ENCODE results near the gene GLIS1. TPM values are rescaled to one million over a fixed set of nuclear protein-coding genes. Genes with fewer than 3 reads are reported as not detected.

GLIS1 gene
- total RNA-seq, 1 experiment from 2014 or later = 1.7 TPM

GRCh38 chr1:53702341-53702740 lies 36.6 kb downstream of the GLIS1 start:
- Histone ChIP-seq H3F3A (ENCODE audit: low read length, unreplicated experiment) (no peaks in the 10 kb centered on the region), H3K4me2 (ENCODE audit: low read length) (no peak overlapping the region), H3K27ac (ENCODE audit: low read length) (no peak overlapping the region), H3K9me2 (replicated peaks; ENCODE audit: low read length) (no peaks in the 10 kb centered on the region), H3K9ac (ENCODE audit: low read length) (no peak overlapping the region), H2AFZ (ENCODE audit: low read length) (no peak overlapping the region), H3K27me3 (ENCODE audit: low read length) (no peaks in the 10 kb centered on the region), H3K9me3 (ENCODE audit: low read length) (no peaks in the 10 kb centered on the region), H3K36me3 (ENCODE audit: low read depth, low read length) (no peaks in the 10 kb centered on the region), H3K79me2 (ENCODE audit: low read length) (no peaks in the 10 kb centered on the region), H4K20me1 (ENCODE audit: low read length) (no peaks in the 10 kb centered on the region), H3K4me1 (ENCODE audit: insufficient read depth, low read length) (peaks cover 9% of the 10 kb centered on the region; the same call in 1 of the 2 replicates), H3K4me3 (ENCODE audit: low read length) (no peak overlapping the region)
- POLR2A ChIA-PET (ENCODE audit: unreplicated experiment) = no interaction called here
- no peak for TF ChIP-seq EZH2phosphoT487 (IDR thresholded peaks at IDR 0.05; ENCODE audit: borderline replicate concordance, low read length)
- no peak for TF ChIP-seq EZH2 (IDR thresholded peaks at IDR 0.05; ENCODE audit: low read length, unreplicated experiment)
- TF ChIP-seq CTCF (conservative IDR thresholded peaks at IDR 0.05; ENCODE audit: low read depth, low read length) = no peak
- DNase-seq (no peak), ATAC-seq (no peak)
- CTCF ChIA-PET = no interaction called here
- intact Hi-C loops (cut with micrococcal nuclease) = no loop called here
- BruUV-seq (replicated peaks) = no TSS peak

GRCh38 chr1:53700776-53701175 lies 38.2 kb downstream of the GLIS1 start:
- no peaks in the 10 kb centered on the region for H3K27me3 ChIP-seq (ENCODE audit: low read length)
- no peaks in the 10 kb centered on the region for H3F3A ChIP-seq (ENCODE audit: low read length, unreplicated experiment)
- TF ChIP-seq CTCF (conservative IDR thresholded peaks at IDR 0.05; ENCODE audit: low read depth, low read length) (no peak), EZH2phosphoT487 (IDR thresholded peaks at IDR 0.05; ENCODE audit: borderline replicate concordance, low read length) (no peak), EZH2 (IDR thresholded peaks at IDR 0.05; ENCODE audit: low read length, unreplicated experiment) (no peak)
- no peak overlapping the region for H3K4me2 ChIP-seq (ENCODE audit: low read length)
- no peaks in the 10 kb centered on the region for H3K9me2 ChIP-seq (replicated peaks; ENCODE audit: low read length)
- no peaks in the 10 kb centered on the region for H3K9me3 ChIP-seq (ENCODE audit: low read length)
- H3K79me2 ChIP-seq (ENCODE audit: low read length) = no peaks in the 10 kb centered on the region
- H4K20me1 ChIP-seq (ENCODE audit: low read length) = no peaks in the 10 kb centered on the region
- no TSS peak for BruUV-seq (replicated peaks)
- H3K4me1 ChIP-seq (ENCODE audit: insufficient read depth, low read length) = peaks cover 9% of the 10 kb centered on the region; the same call in 1 of the 2 replicates
- no peak overlapping the region for H2AFZ ChIP-seq (ENCODE audit: low read length)
- H3K36me3 ChIP-seq (ENCODE audit: low read depth, low read length) = no peaks in the 10 kb centered on the region
- H3K4me3 ChIP-seq (ENCODE audit: low read length) = no peak overlapping the region
- ChIA-PET CTCF (no interaction called here), POLR2A (ENCODE audit: unreplicated experiment) (no interaction called here)
- intact Hi-C loops (cut with micrococcal nuclease) = no loop called here
- H3K27ac ChIP-seq (ENCODE audit: low read length) = no peak overlapping the region
- H3K9ac ChIP-seq (ENCODE audit: low read length) = no peak overlapping the region
- DNase-seq (no peak), ATAC-seq (no peak)

GRCh38 chr1:53699981-53700380 lies 39.0 kb downstream of the GLIS1 start:
- POLR2A ChIA-PET (ENCODE audit: unreplicated experiment) = no interaction called here

More at GRCh38 chr1:53699981-53700380, 39.0 kb downstream of the GLIS1 start:
- H4K20me1 ChIP-seq (ENCODE audit: low read length) = no peaks in the 10 kb centered on the region
- H3K27me3 ChIP-seq (ENCODE audit: low read length) = no peaks in the 10 kb centered on the region
- BruUV-seq (replicated peaks) = no TSS peak
- H3K4me3 ChIP-seq (ENCODE audit: low read length) = no peak overlapping the region
- H3K9me3 ChIP-seq (ENCODE audit: low read length) = no peaks in the 10 kb centered on the region
- intact Hi-C loops (cut with micrococcal nuclease) = no loop called here
- no peak overlapping the region for H2AFZ ChIP-seq (ENCODE audit: low read length)
- ATAC-seq (no peak), DNase-seq (no peak)
- no peak overlapping the region for H3K4me2 ChIP-seq (ENCODE audit: low read length)
- H3K27ac ChIP-seq (ENCODE audit: low read length) = no peak overlapping the region
- no peak overlapping the region for H3K9ac ChIP-seq (ENCODE audit: low read length)
- no peaks in the 10 kb centered on the region for H3K9me2 ChIP-seq (replicated peaks; ENCODE audit: low read length)
- no peaks in the 10 kb centered on the region for H3K79me2 ChIP-seq (ENCODE audit: low read length)
- no peaks in the 10 kb centered on the region for H3K36me3 ChIP-seq (ENCODE audit: low read depth, low read length)
- H3F3A ChIP-seq (ENCODE audit: low read length, unreplicated experiment) = no peaks in the 10 kb centered on the region
- peaks cover 9% of the 10 kb centered on the region; the same call in 1 of the 2 replicates for H3K4me1 ChIP-seq (ENCODE audit: insufficient read depth, low read length)
- CTCF ChIA-PET = no interaction called here
- no peak for TF ChIP-seq EZH2phosphoT487 (IDR thresholded peaks at IDR 0.05; ENCODE audit: borderline replicate concordance, low read length)
- TF ChIP-seq CTCF (conservative IDR thresholded peaks at IDR 0.05; ENCODE audit: low read depth, low read length) = no peak
- no peak for TF ChIP-seq EZH2 (IDR thresholded peaks at IDR 0.05; ENCODE audit: low read length, unreplicated experiment)
